ENCODE data around the gene SEM1.
"Not testable (repeated sequence)": the region's sequence is repeated elsewhere in the genome, so short reads cannot be mapped to it uniquely, and the experiment has no call there.

Gene SEM1

DNA sequence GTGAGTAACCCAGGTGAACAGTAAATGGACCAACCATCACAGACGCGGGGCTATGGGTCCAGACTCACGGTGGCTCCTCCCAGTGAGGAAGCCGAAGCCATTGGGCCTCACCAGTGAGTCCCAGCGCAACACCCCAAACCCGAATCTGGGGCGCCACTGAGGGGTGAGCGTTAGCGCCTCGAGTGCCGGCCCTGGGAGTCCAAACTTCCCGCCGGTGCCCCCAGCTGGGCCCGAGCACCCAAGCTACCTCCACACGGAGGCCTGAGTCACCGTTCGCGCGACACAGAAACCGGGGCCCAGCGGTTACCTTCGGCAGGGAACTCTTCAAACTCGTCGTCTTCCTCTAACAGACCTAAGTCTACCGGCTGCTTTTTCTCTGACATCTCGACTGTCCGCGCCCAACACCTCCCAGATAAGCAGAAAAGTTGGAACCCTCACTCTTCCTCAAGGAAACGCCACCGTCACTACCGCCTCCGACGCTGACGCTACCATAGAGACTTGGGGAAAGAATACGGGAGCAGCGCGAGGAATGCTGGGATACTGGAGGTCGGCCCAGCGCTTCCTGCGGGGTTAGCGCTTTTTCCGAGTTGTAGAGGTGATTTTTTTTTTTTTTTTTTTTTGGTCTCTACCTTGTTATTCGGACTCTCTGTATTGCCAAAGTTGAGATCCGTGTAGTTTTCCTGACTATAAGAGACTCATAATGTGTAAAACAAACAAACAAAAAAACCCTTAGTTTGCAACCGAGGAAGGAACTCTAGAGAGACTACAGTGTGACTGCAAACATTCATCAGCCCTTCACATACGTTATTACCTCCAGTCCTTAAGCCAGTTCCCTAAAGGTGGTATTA is at the start of gene SEM1:
Gene SEM1, minus strand, starts transcription at position 466 of the 848 bp plus-strand sequence. Its CDS starts 83 bp downstream, at position 383.
- peak; percentile 61 for DNase-seq (ENCODE audit: low spot score)
- TF ChIP-seq, protein P1, sequence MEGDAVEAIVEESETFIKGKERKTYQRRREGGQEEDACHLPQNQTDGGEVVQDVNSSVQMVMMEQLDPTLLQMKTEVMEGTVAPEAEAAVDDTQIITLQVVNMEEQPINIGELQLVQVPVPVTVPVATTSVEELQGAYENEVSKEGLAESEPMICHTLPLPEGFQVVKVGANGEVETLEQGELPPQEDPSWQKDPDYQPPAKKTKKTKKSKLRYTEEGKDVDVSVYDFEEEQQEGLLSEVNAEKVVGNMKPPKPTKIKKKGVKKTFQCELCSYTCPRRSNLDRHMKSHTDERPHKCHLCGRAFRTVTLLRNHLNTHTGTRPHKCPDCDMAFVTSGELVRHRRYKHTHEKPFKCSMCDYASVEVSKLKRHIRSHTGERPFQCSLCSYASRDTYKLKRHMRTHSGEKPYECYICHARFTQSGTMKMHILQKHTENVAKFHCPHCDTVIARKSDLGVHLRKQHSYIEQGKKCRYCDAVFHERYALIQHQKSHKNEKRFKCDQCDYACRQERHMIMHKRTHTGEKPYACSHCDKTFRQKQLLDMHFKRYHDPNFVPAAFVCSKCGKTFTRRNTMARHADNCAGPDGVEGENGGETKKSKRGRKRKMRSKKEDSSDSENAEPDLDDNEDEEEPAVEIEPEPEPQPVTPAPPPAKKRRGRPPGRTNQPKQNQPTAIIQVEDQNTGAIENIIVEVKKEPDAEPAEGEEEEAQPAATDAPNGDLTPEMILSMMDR (IDR thresholded peaks at IDR 0.05; ENCODE audit: extremely low read depth, insufficient read depth, missing control alignments) = no peak
- in situ Hi-C loops (cut with MboI; ENCODE audit: low pct_unique_long_range_greater_than_20kb, low sequenced_read_pairs, unreplicated experiment) = no loop called here

DNA sequence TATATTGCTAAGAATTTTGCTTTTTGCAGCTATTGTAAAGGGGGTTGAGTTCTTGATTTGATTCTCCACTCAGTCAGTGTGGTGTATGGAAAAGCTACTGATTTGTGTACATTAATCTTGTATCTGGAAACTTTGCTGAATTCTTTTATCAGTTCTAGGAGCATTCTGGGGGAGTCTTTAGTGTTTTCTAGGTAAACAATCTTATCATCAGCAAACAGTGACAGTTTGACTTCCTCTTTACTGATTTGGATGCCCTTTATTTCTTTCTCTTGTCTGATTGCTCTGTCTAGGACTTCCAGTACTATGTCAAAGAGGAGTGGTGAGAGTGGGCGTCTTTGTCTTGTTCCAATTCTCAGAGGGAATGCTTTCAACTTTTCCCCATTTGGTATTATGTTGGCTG is 48.2 kb upstream of the SEM1 start:
- in situ Hi-C loops (cut with MboI; ENCODE audit: low pct_unique_long_range_greater_than_20kb, low sequenced_read_pairs, unreplicated experiment); DNase-seq (ENCODE audit: low spot score): not testable (repeated sequence)

DNA sequence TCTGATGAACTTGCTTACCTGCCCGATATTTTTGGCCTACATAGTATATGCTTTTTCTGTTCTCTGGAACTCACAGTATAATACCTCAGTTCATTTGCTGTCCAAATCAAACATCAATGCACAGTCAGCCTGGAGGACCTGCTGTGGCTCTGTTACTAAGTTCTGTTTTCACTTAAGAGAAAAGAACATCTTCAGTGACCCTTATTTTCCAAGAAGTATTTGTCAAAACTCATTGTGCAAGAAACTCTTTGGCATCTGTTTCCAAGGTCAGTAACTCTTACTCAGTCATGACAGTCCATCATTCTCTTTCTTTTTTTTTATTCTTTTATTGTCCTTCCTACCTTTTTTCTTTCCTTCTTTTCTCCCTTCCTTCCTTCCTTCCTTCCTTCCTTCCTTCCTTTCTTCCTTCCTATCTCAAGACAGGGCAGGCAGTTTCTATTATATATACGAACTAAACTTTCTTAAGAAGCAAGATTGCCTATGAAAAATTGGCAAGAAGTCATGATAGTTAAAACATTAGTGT is 37.8 kb upstream of the SEM1 start:
- TF ChIP-seq, protein P1 (IDR thresholded peaks at IDR 0.05; ENCODE audit: extremely low read depth, insufficient read depth, missing control alignments) = no peak
- in situ Hi-C loops (cut with MboI; ENCODE audit: low pct_unique_long_range_greater_than_20kb, low sequenced_read_pairs, unreplicated experiment) = no loop called here
- DNase-seq (ENCODE audit: low spot score) = no peak

DNA sequence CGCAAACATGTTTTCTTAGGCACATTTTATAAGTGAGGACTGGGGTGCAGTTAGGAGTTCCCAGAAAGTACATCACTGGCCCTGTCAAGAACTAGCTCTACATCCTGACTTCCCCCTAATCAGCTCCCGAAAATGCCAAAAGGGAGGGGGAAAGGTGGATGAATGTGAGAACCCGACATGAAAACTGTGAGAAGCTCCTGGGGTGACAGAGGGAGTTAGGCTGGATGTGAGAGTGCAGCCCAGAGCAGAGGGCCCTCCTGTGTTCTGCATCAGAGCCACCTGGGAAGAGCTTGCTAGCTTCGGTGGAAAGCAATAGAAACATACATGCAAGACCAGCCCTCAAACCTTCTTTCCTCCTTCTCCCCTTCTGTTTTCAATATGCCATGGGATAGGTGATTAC is 30.5 kb upstream of the SEM1 start:
- in situ Hi-C loops (cut with MboI; ENCODE audit: low pct_unique_long_range_greater_than_20kb, low sequenced_read_pairs, unreplicated experiment) = no loop called here
- TF ChIP-seq, protein P1 (IDR thresholded peaks at IDR 0.05; ENCODE audit: extremely low read depth, insufficient read depth, missing control alignments) = no peak
- DNase-seq (ENCODE audit: low spot score) = no peak

DNA sequence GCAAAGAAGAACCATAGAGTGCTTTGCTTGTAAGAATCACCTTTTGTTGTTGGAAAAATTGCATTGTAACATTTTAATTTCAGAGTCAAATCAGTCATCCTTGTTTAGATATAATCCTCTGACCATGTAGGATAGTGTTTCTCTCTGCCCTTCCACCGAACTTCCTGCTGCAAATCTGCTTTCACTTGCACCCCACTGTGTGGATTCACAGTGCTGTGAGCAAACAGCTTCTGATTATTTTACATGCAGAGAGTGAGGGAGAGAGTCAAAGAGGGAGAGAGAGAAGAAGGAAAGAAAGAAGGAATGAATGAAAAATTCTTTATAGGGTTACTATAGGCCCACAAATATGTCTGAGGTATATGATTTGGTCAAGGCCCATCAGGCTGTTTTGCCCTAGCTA is 30.0 kb upstream of the SEM1 start:
- TF ChIP-seq, protein P1 (IDR thresholded peaks at IDR 0.05; ENCODE audit: extremely low read depth, insufficient read depth, missing control alignments) = no peak
- no peak for DNase-seq (ENCODE audit: low spot score)
- in situ Hi-C loops (cut with MboI; ENCODE audit: low pct_unique_long_range_greater_than_20kb, low sequenced_read_pairs, unreplicated experiment) = no loop called here

DNA sequence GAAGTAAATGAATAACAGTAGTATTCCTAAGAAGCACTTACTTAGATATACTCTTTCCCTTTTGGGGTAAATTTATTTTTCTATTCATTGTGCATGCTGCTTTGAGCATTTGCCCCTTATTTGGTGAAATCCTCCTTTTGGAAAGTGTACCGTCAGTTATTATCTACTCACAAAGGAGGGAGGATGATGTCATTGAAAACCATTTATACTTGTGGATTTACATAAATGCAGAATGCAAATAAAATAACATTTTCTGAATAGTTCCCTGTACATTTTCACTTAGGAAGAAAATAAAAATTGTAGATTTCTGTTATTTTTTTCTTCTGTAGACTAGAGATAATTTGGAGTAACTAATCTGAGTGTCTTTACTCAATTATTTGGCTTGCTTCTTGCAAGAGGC is 29.5 kb upstream of the SEM1 start:
- in situ Hi-C loops (cut with MboI; ENCODE audit: low pct_unique_long_range_greater_than_20kb, low sequenced_read_pairs, unreplicated experiment) = no loop called here
- no peak for DNase-seq (ENCODE audit: low spot score)
- TF ChIP-seq, protein P1 (IDR thresholded peaks at IDR 0.05; ENCODE audit: extremely low read depth, insufficient read depth, missing control alignments) = no peak

DNA sequence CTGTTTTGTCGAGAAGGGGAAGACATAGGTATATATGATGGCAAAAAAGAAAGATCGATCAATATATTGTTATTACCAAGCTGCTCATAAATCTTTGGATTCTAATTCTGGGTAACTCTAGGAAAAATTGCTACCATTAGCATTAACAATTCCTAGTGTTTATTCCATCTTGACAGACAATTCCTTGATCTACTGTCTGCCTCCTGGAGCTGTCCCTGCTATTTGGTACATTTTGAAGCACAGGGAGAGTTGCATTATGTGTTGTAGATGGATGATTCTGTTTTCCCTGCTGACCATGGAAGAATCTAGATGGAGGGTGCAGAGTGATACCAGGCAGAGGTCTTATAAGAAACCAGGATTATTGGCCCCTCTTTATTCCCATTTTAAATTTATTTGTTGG is 29.1 kb upstream of the SEM1 start:
- in situ Hi-C loops (cut with MboI; ENCODE audit: low pct_unique_long_range_greater_than_20kb, low sequenced_read_pairs, unreplicated experiment) = no loop called here
- TF ChIP-seq, protein P1 (IDR thresholded peaks at IDR 0.05; ENCODE audit: extremely low read depth, insufficient read depth, missing control alignments) = no peak
- DNase-seq (ENCODE audit: low spot score) = no peak

Measured in GM13977 (cell line).